Measurements from ENCODE around the gene KANK3. TPM values are rescaled to one million over a fixed set of nuclear protein-coding genes. Genes with fewer than 3 reads are reported as not detected.

Gene KANK3
- total RNA-seq, 1 experiment from 2014 or later: 7.7 TPM

DNA sequence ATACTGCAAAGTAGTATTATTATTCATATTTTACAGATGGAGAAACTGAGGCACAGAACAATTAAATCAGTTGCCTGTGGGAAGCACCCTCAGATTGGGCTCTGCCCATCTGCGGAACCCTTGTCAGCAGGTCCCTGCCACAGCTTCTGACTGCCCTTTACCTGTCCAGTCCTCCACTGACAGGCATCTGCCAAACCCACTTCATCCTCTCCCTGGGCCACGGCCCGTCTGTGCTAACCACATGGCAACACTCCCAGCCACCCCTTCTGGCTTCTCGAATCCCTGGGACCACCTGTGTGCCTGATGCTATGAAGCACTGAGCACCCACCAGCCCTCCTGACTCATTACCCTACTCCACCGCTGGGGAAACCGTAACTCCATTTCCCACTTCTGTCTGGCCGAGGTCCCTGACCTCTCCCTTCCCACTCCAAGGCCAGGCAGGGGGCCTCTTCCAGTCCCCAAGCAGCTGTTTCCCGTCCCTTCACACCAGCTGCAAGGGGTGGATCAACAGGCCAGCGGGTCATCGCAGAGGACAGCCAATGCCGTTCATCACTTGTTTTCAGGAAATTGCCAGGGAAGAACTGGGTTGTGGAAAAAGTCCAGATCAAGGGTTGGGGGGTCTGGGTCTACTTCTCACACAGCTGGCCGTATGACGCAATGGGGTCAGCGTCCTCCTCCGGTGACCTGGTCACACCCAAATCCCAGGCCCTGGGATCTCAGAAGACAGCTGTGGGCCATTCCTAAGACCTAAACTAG, 2.5 kb downstream of the KANK3 start:
- no peaks in the 10 kb centered on the region for H3K27me3 ChIP-seq (ENCODE audit: insufficient read depth, low read length)
- H3K9me3 Mint-ChIP-seq: no peaks in the 10 kb centered on the region
- no peak overlapping the region for H4K8ac ChIP-seq (replicated peaks; ENCODE audit: insufficient read length, low read depth, low read length)

More for the DNA sequence above, 2.5 kb downstream of the KANK3 start:
- no peak overlapping the region for H2BK120ac ChIP-seq (ENCODE audit: low read depth, low read length, poor library complexity, severe bottlenecking)
- Mint-ChIP-seq H3K27me3 (ENCODE audit: low read depth) (peaks cover 42% of the 10 kb centered on the region), H3K4me1 (peaks cover 14% of the 10 kb centered on the region in 2 experiments), H3K27ac (peak overlapping the region in 1 of 3 experiments; percentile 48; a peak in 1 of 7 replicates), H3K4me3 (peak overlapping the region in 1 of 2 experiments; percentile 59; a peak in 3 of 5 replicates), H3K36me3 (ENCODE audit: insufficient read depth in 1 of 3, low read depth in 3 of 3) (peaks cover 0 to 2% (median 0%) of the 10 kb centered on the region in 3 experiments; a peak in 2 of 7 replicates)
- H2BK5ac ChIP-seq (ENCODE audit: insufficient read length, low read length): no peak overlapping the region
- no peak overlapping the region for H3K4me2 ChIP-seq (ENCODE audit: insufficient read depth, insufficient read length, low read length)
- no peaks in the 10 kb centered on the region for H3K79me2 ChIP-seq (ENCODE audit: insufficient read depth, low read length)
- no peak overlapping the region for H2BK15ac ChIP-seq (ENCODE audit: low read depth, low read length)
- no peak overlapping the region for H3K9ac ChIP-seq (ENCODE audit: extremely low read depth, insufficient read length, low read length)
- TF ChIP-seq, protein P1, sequence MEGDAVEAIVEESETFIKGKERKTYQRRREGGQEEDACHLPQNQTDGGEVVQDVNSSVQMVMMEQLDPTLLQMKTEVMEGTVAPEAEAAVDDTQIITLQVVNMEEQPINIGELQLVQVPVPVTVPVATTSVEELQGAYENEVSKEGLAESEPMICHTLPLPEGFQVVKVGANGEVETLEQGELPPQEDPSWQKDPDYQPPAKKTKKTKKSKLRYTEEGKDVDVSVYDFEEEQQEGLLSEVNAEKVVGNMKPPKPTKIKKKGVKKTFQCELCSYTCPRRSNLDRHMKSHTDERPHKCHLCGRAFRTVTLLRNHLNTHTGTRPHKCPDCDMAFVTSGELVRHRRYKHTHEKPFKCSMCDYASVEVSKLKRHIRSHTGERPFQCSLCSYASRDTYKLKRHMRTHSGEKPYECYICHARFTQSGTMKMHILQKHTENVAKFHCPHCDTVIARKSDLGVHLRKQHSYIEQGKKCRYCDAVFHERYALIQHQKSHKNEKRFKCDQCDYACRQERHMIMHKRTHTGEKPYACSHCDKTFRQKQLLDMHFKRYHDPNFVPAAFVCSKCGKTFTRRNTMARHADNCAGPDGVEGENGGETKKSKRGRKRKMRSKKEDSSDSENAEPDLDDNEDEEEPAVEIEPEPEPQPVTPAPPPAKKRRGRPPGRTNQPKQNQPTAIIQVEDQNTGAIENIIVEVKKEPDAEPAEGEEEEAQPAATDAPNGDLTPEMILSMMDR (conservative IDR thresholded peaks at IDR 0.05): peak; percentile 44
- H3K23me2 ChIP-seq (ENCODE audit: insufficient read length, low read depth, low read length, poor library complexity, severe bottlenecking): peaks cover 4% of the 10 kb centered on the region
- no peak overlapping the region for H4K5ac ChIP-seq (ENCODE audit: insufficient read length, low read depth, low read length)
- no peak overlapping the region for H2BK12ac ChIP-seq (ENCODE audit: insufficient read length, low read depth, low read length)
- no peak overlapping the region for H3K23ac ChIP-seq (ENCODE audit: insufficient read length, low read depth, low read length)
- no peak overlapping the region for H3K27ac ChIP-seq (ENCODE audit: insufficient read length, low read depth, low read length)
- H2AK5ac ChIP-seq (ENCODE audit: insufficient read length, low read length): no peak overlapping the region
- no peaks in the 10 kb centered on the region for H3K9me3 ChIP-seq (ENCODE audit: control insufficient read depth, low read depth, low read length)
- no peaks in the 10 kb centered on the region for H4K20me1 ChIP-seq (ENCODE audit: control insufficient read depth, insufficient read depth, insufficient read length)
- H3K4ac ChIP-seq (ENCODE audit: low read depth, low read length): no peak overlapping the region
- no peak overlapping the region for H2BK20ac ChIP-seq (ENCODE audit: low read depth, low read length, poor library complexity, severe bottlenecking)
- no CpG with 5 or more reads among the region's 15 CpGs for WGBS (ENCODE audit: extremely low coverage, insufficient read length, low lambda C conversion rate)
- H3K14ac ChIP-seq (ENCODE audit: insufficient read depth, low read length): no peak overlapping the region
- no peaks in the 10 kb centered on the region for H3K79me1 ChIP-seq (ENCODE audit: insufficient read depth, low read depth, low read length, poor library complexity, severe bottlenecking)
- no peak overlapping the region for H3K56ac ChIP-seq (ENCODE audit: insufficient read length, low read depth, low read length)
- H3K18ac ChIP-seq (ENCODE audit: insufficient read length, low read depth, low read length): no peak overlapping the region
- no peak overlapping the region for H3T11ph ChIP-seq (ENCODE audit: low read length)
- H3K4me1 ChIP-seq (ENCODE audit: insufficient read depth, low read length): no peaks in the 10 kb centered on the region; the same call in 1 of the 2 replicates
- DNase-seq: peak; percentile 64
- no peak overlapping the region for H2AFZ ChIP-seq (ENCODE audit: low read length)
- no peak overlapping the region for H4K91ac ChIP-seq (ENCODE audit: insufficient read length, low read depth, low read length)
